Inferior parietal cortex (tissue), 1 donor: ENCODE results near the gene CFTR.
"Not testable (repeated sequence)": the region's sequence is repeated elsewhere in the genome, so short reads cannot be mapped to it uniquely, and the experiment has no call there.

ENCODE experiments used
- DNase-seq: peaks from one replicate; pipeline ENCODE4 v3.0.0-alpha.2; 2016; ENCODE audit errors: extremely low spot score

Gene CFTR

DNA sequence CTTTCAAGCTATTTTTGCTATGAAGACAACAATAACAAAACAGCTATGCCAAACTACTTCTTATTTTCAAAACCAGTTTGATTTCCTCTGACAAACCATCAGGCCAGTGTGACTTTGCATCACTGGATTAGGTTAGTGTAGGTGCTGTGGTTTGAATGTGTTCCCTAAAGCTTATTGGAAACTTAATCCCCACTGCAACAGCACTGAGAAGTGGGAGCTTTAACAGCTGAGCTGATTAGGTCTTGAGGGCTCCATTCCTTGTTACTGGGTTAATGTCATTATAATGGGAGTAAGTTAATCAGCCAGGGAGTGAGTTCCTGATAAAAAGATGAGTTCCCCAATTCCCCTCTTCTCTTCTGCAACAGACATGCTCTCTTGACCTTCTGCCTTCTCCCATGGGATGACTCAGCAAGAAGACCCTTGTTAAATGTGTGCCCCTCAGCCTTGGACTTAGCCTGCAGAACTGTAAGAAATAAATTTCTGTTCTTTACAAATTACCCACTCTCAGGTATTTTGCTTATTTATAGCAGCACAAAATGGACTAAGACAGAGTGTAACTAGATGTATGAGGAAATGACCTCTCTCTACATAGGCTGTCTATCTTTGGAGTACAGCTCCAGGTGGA, 206.6 kb downstream of the CFTR start:
- no peak for DNase-seq

DNA sequence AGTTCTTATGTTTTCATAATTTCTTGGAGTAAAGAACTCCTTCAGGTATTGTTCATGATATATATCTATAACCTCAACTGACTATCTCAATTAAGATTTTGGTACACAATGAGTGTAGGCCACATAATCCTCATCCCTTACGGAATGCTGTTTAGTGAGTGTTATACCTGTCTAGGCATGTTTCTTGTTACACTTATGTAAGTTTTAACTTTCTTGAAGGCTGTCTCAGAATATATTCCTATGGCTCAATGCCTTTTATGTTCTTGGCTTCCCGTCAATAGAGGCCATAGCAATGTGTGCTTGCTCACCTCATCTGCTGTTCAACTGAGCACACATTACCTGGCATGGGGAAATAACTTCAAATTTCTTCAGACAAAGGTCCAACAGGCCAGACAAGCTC, 208.3 kb downstream of the CFTR start:
- no peak for DNase-seq

- DNase-seq: no peak
These were observed 209.6 kb downstream of the CFTR start for GRCh38 chr7:117689406-117689805.

GRCh38 chr7:117690147-117690546, 210.3 kb downstream of the CFTR start:
- DNase-seq: no peak

DNA sequence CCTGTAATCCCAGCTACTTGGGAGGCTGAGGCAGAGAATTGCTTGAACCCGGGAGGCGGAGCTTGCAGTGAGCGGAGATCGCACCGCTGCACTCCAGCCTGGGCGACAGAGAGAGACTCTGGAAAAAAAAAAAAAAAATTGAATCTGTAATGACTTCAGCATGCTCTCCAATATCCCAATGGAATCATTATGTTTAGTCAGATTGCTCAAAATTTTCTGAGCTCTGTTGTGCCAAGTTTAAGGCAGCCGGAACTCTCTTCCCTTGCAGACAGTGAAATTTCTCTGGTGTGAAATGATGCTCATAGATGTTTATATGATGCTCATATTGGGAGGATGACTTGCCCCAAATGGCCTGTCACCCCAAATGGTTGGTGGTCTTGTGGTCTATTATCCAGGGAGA, 212.5 kb downstream of the CFTR start:
- DNase-seq: no peak

- DNase-seq: no peak
These were observed 218.2 kb downstream of the CFTR start for GRCh38 chr7:117698018-117698417.

DNA sequence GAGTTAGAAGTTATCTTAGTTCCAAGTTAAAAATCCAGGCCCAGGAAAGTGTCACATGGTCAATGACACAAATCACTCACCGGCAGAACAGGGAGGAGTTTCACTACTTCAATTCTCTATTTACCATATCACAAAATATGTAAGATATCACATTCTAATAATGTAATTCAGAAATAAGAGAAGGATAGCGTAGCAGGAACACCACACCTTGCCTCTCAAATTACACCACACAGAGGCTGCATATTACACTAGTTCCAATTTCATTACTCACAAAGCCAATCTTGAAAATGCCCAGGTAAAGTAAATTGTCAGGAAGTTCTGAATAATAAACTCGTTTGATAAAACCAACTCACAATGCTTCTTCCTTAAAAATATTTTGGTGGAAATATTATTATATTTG, 224.2 kb downstream of the CFTR start:
- no peak for DNase-seq

DNA sequence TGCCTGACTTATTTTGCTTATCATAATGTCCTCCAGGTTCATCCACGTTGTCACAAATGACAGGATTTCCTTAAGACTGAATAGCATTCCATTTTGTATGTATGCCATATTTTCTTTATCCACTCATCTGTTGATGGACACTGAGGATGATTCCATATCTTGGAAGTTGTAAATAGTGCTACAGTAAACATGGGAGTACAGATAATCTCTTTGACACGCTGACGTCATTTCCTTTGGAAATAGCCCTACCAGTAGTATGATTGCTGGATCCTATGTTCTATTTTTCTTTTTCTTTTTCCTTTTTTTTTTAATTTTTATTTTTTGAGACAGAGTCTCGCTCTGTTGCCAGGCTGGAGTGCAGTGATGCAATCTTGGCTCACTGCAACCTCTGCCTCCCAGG, 225.8 kb downstream of the CFTR start:
- DNase-seq: no peak

GRCh38 chr7:117706210-117706609, 226.4 kb downstream of the CFTR start:
- DNase-seq: no peak

DNA sequence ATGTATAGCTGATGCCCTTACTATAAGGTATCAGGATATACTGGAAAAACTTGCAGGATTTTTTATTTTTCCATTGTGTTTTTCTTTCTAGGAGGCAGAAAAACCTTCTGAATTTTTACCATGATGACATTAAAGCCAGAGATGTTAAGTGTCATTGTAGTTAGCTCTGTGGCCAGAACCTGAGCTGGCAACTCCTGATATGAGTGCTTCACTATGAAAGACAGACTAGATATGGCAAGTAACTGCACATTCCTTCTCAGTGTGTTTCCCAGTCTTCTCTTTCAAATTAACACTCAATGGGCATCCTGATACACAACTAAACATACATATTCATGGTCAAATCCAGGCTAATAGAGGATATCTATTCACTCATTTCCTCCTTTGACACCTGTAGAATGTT, 227.3 kb downstream of the CFTR start:
- no peak for DNase-seq

DNA sequence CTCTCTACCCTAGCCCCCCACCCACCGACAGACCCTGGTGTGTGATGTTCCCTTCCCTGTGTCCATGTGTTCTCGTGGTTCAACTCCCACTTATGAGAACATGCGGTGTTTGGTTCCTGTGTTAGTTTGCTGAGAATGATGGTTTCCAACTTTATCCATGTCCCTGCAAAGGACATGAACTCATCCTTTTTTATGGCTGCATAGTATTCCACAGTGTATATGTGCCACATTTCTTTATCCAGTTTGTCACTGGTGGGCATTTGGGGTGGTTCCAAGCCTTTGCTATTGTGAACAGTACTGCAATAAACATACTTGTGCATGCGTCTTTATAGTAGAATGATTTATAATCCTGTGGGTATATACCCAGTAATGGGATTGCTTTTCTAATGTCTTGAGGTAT, 228.3 kb downstream of the CFTR start:
- not testable (repeated sequence) for DNase-seq

- no peak for DNase-seq
These were observed 231.7 kb downstream of the CFTR start for GRCh38 chr7:117711556-117711955.

- peak; percentile 82 for DNase-seq
These were observed 236.1 kb downstream of the CFTR start for GRCh38 chr7:117715784-117716445.

DNA sequence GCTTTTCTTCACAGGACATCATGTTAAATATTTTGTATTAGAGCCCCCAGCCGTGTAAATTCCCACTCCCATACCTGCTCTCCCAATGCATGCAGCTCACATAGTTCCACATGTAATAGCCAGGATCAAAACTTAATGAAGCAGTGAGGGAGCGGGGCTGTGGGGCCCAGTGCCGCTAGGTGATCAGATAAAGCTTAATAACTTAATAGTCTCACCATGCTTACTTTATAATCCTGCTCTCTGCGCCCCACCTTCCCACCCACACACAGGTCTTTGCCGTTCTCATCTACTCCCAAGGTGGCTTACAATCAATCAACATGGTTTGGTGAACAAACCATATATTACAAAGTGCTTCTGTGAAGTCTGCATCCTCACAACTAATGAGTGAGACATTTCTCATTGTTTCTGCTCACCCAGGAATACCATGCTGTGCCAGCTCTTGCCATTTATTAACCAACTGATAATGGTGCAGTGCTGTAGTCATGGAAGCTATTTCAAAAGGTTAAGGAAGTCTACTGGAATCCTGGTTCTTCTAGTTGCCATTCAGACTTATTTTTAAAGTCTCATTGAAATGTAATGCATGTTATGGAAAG, 237.0 kb downstream of the CFTR start:
- no peak for DNase-seq

DNA sequence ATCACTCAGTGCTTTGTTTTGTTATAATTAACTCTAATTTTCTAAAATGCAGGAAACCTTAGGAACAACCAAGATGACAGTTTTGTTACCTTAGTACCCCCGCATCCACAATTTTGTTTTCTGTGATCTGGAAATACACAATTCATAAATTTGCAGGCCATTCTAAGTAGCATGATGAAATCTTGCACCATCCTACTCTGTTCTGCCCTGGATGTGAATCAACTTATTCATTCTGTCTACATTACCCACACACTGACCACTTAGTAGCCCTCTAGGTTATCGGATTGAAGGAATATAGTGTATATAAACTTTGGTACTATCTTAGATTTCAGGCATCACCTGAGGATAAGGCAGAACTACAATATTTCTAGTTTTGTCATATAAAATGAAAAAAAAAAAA, 237.5 kb downstream of the CFTR start:
- no peak for DNase-seq
